ENCODE results near the gene LRRC45.

DNA sequence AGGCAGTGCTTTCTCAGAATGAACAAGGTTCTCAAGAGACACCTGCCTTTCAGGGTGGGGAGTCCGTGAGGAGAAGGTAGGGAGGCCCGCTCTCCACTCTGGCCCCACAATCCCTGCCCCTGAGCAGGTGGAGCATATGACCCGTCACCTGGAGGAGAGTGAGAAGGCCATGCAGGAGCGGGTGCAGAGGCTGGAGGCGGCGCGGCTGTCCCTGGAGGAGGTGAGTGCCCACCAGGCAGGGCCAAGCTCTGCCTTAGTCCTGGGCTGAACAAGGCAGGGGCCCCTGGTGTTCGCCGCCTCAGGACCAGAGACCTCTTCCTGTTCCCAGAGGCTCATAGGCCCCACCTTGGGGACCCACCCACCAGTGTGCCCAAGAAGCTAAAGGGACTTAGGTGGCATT, 5.9 kb downstream of the LRRC45 start:
- TF ChIP-seq CTCF (IDR thresholded peaks at IDR 0.05) (no peak), POLR2A (IDR thresholded peaks at IDR 0.05) (no peak)

Data from adrenal gland (tissue), 5 donors.